WTC11 (cell line): ENCODE data around the gene AQP12B. TPM values are rescaled to one million over a fixed set of nuclear protein-coding genes. Genes with fewer than 3 reads are reported as not detected.

Experiments
- ATAC-seq: fragments of 200-7000 bp; cut with Tn5 transposase; 2 replicates; pipeline ENCODE4 v1.10.0; 2021; ENCODE audit warnings: mild to moderate bottlenecking, moderate library complexity
- CTCF ChIA-PET: fragments of 300-600 bp; sonication (Branson Sonifier 250); formaldehyde crosslinking; loops from one replicate; lab custom pipeline; 2021; ENCODE audit warnings: antibody characterized with exemption; lab: Charles Lee
- POLR2A ChIA-PET: fragments of 350-600 bp; sonication (Branson Sonifier 250); formaldehyde crosslinking; loops from one replicate; lab custom pipeline; 2021; ENCODE audit warnings: antibody characterized with exemption; lab: Charles Lee
- DNase-seq: peaks from one replicate; pipeline ENCODE4 v3.0.0; 2021; ENCODE audit warnings: low spot score
- H3K27ac Mint-ChIP-seq: 2 replicates; pipeline ENCODE4 v1.8.0; 2021; ENCODE audit warnings: mixed read lengths
- H3K27me3 Mint-ChIP-seq: 2 replicates; pipeline ENCODE4 v1.8.0; 2021; ENCODE audit warnings: low read depth, mild to moderate bottlenecking, moderate library complexity, mixed read lengths
- H3K36me3 Mint-ChIP-seq: 2 replicates; pipeline ENCODE4 v1.8.0; 2021; ENCODE audit warnings: mixed read lengths
- H3K4me1 Mint-ChIP-seq: 2 replicates; pipeline ENCODE4 v1.8.0; 2022; ENCODE audit warnings: mixed read lengths
- H3K4me3 Mint-ChIP-seq: 2 replicates; pipeline ENCODE4 v1.8.0; 2021; ENCODE audit warnings: mild to moderate bottlenecking, moderate library complexity, mixed read lengths
- H3K9me3 Mint-ChIP-seq: 2 replicates; pipeline ENCODE4 v1.8.0; 2021; ENCODE audit warnings: mixed read lengths
- ELF4 ChIP-seq: sonication (generic); formaldehyde crosslinking; IDR thresholded peaks from 2 replicates; pipeline ENCODE4 v1.8.1; 2022; ENCODE audit warnings: low read depth, mild to moderate bottlenecking, moderate library complexity, missing genetic modification reagents
- ESRRA ChIP-seq: sonication (generic); formaldehyde crosslinking; IDR thresholded peaks from 2 replicates; pipeline ENCODE4 v1.8.1; 2022; ENCODE audit warnings: mild to moderate bottlenecking, missing genetic modification reagents, borderline replicate concordance
- GRHL2 ChIP-seq: fragments of 250-450 bp; sonication (Bioruptor Pico); IDR thresholded peaks from 2 replicates; pipeline ENCODE4 v1.8.0; 2022; ENCODE audit warnings: mild to moderate bottlenecking, moderate library complexity; ENCODE audit not compliant: insufficient replicate concordance, severe bottlenecking
- JAZF1 ChIP-seq: fragments of 250-450 bp; sonication (Bioruptor Pico); IDR thresholded peaks from 2 replicates; pipeline ENCODE4 v1.9.0; 2021; ENCODE audit warnings: moderate library complexity, mild to moderate bottlenecking, inconsistent platforms
- JUN ChIP-seq: sonication (generic); formaldehyde crosslinking; IDR thresholded peaks from 2 replicates; pipeline ENCODE4 v1.8.0; 2023; ENCODE audit warnings: mild to moderate bottlenecking, missing genetic modification reagents
- MXD4 ChIP-seq: fragments of 250-450 bp; sonication (Bioruptor Pico); IDR thresholded peaks from 2 replicates; pipeline ENCODE4 v1.8.0; 2021; ENCODE audit warnings: mild to moderate bottlenecking, moderate library complexity, borderline replicate concordance
- MYBL2 ChIP-seq: sonication (generic); formaldehyde crosslinking; IDR thresholded peaks from 2 replicates; pipeline ENCODE4 v1.8.1; 2023; ENCODE audit warnings: mild to moderate bottlenecking, moderate library complexity, missing genetic modification reagents
- NFE2L1 ChIP-seq: sonication (generic); formaldehyde crosslinking; IDR thresholded peaks from 2 replicates; pipeline ENCODE4 v1.8.1; 2023; ENCODE audit warnings: missing genetic modification reagents
- NR1H2 ChIP-seq: sonication (generic); formaldehyde crosslinking; IDR thresholded peaks from 2 replicates; pipeline ENCODE4 v1.9.0; 2021; ENCODE audit warnings: mild to moderate bottlenecking, moderate library complexity, missing genetic modification reagents
- PRRX2 ChIP-seq: fragments of 250-450 bp; sonication (Bioruptor Pico); IDR thresholded peaks from 2 replicates; pipeline ENCODE4 v1.8.0; 2021; ENCODE audit warnings: mild to moderate bottlenecking
- RORB ChIP-seq: fragments of 250-450 bp; sonication (Bioruptor Pico); IDR thresholded peaks from 2 replicates; pipeline ENCODE4 v1.9.0; 2021; ENCODE audit warnings: mild to moderate bottlenecking
- SOX15 ChIP-seq: fragments of 250-450 bp; sonication (Bioruptor Pico); IDR thresholded peaks from 2 replicates; pipeline ENCODE4 v1.9.0; 2021; ENCODE audit warnings: mild to moderate bottlenecking
- TEAD4 ChIP-seq: sonication (generic); formaldehyde crosslinking; IDR thresholded peaks from 2 replicates; pipeline ENCODE4 v1.8.0; 2022; ENCODE audit warnings: mild to moderate bottlenecking, missing genetic modification reagents
- ZNF423 ChIP-seq: fragments of 250-450 bp; sonication (Bioruptor Pico); IDR thresholded peaks from 2 replicates; pipeline ENCODE4 v2.1.2; 2022; ENCODE audit warnings: mild to moderate bottlenecking, moderate library complexity
- total RNA-seq: library from RNA; stranded (reverse); gene quantifications from 3 replicates; pipeline ENCODE4 v1.2.3, GENCODE V29; 2021
- TF ChIP-seq, protein P1 (sequence below): fragments of 250-450 bp; sonication (Bioruptor Pico); conservative IDR thresholded peaks from 2 replicates; pipeline ENCODE4 v1.9.0; 2021; ENCODE audit warnings: mild to moderate bottlenecking
- TF ChIP-seq, protein P2 (sequence below): fragments of 250-450 bp; sonication (Bioruptor Pico); IDR thresholded peaks from 2 replicates; pipeline ENCODE4 v1.9.0; 2021; ENCODE audit warnings: mild to moderate bottlenecking, borderline replicate concordance
- TF ChIP-seq, protein P3 (sequence below): fragments of 200-600 bp; IDR thresholded peaks from 2 replicates; pipeline ENCODE4 v1.8.0; 2022; ENCODE audit warnings: antibody characterized with exemption
- TF ChIP-seq, protein P4 (sequence below): sonication (generic); formaldehyde crosslinking; IDR thresholded peaks from 2 replicates; pipeline ENCODE4 v1.8.1; 2023; ENCODE audit warnings: mild to moderate bottlenecking, missing genetic modification reagents

The AQP12B gene
- total RNA-seq, 1 experiment from 2014 or later = not detected

DNA sequence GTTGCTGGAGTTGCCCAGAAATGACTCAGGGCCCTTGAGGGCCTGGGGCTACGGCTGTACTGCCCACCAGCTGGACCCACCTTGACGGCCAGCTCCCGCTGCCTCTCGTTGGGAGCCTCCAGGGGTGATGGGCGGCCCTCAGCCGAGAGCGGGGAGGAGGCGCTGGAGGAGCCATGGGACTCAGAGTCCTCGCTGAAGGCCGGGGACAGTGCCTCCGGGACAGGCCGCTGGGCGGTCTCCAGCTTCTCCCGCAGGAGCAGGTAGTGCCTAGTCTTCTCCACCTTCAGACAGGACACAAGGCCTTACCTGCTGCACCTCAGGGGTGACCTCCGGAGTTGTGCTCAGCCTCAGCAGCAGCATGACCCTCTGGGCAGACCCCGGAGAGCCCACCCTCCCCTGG lies 39.7 kb upstream of the AQP12B start:
- H3K27me3 Mint-ChIP-seq = no peaks in the 10 kb centered on the region
- H3K9me3 Mint-ChIP-seq = no peaks in the 10 kb centered on the region
- no peak for ATAC-seq
- H3K27ac Mint-ChIP-seq = no peak overlapping the region
- peaks cover 30% of the 10 kb centered on the region for H3K36me3 Mint-ChIP-seq
- ChIA-PET CTCF (no interaction called here), POLR2A (interaction anchor here (0.8 to 1.0 kb wide), 2 partner anchors 9 to 67 kb away, joined by 3 read pairs; no protein-coding TSS in a partner anchor)
- no peak overlapping the region for H3K4me3 Mint-ChIP-seq
- no peak for TF ChIP-seq RORB (CRISPR knock-in tag)
- TF ChIP-seq, protein P1, sequence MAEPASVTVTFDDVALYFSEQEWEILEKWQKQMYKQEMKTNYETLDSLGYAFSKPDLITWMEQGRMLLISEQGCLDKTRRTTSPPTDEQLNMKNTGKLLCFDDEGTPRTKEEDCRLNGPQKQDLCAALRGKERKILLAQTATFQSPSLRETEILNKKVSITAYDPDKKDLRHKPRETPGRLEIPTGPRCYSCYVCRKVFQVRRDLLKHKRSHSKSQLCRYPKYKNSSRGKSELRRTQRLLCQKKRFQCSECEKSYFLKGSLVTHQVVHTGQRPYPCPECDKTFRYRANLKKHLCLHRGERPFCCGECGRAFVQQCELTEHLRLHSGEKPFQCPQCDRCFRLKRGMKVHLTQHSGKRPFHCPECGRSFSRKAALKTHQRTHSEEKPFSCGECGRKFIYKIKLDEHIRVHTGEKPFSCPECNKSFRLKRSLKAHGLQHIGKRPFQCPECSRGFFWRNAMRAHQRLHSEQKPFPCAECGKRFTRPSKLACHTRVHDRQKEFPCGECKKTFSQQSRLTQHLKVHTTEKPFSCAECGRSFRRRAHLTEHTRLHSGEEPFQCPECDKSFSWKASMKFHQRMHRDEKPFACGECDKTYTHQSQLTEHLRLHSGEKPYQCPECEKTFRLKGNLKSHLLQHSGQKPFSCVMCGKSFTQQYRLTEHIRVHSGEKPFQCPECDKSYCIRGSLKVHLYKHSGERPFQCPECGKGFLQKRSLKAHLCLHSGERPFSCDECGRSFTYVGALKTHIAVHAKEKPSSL (CRISPR knock-in tag) = no peak
- TF ChIP-seq MYBL2 = no peak
- TF ChIP-seq TEAD4 (CRISPR knock-in tag) = no peak
- no peak for TF ChIP-seq GRHL2 (CRISPR knock-in tag)
- no peak for TF ChIP-seq NR1H2 (CRISPR knock-in tag)
- no peak for TF ChIP-seq ELF4 (CRISPR knock-in tag)
- TF ChIP-seq MXD4 (CRISPR knock-in tag) = no peak
- TF ChIP-seq ESRRA (CRISPR knock-in tag) = no peak
- DNase-seq = no peak
- H3K4me1 Mint-ChIP-seq = no peaks in the 10 kb centered on the region

DNA sequence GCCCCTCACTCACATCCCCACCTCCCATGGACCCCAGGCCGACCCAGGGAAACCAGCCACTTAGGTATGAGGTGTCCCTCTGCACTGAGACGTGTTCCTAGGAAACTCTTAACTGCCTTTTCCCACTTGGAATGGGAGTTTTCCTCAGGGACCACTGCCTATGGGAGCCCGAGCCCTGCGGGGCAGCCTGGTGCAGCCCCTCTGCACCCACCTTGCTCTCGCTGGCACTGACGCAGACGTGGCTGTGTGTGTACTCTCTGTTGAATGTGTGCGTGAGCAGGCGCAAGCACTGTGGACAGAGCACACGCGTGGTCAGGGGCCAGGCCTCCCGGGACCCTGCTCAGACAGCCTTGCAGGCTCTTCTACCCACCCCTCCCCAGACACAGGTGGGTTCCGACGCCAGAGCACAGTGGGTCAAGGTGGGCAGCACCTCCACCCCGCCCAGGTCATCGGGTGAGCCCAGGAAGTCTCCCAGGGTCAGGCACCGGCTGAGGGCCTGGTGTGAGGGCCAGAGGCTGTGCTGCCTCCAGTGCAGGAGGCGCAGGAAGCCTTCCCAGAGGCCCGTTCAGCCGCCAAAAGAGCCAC lies 39.0 kb upstream of the AQP12B start:
- H3K36me3 Mint-ChIP-seq = peaks cover 28% of the 10 kb centered on the region
- H3K27ac Mint-ChIP-seq = no peak overlapping the region
- H3K4me3 Mint-ChIP-seq = no peak overlapping the region
- TF ChIP-seq SOX15 (CRISPR knock-in tag) (no peak), ZNF423 (no peak), JUN (CRISPR knock-in tag) (no peak), ELF4 (CRISPR knock-in tag) (no peak), NFE2L1 (CRISPR knock-in tag) (no peak), PRRX2 (no peak), TEAD4 (CRISPR knock-in tag) (no peak), JAZF1 (CRISPR knock-in tag) (no peak)
- TF ChIP-seq, protein P2, sequence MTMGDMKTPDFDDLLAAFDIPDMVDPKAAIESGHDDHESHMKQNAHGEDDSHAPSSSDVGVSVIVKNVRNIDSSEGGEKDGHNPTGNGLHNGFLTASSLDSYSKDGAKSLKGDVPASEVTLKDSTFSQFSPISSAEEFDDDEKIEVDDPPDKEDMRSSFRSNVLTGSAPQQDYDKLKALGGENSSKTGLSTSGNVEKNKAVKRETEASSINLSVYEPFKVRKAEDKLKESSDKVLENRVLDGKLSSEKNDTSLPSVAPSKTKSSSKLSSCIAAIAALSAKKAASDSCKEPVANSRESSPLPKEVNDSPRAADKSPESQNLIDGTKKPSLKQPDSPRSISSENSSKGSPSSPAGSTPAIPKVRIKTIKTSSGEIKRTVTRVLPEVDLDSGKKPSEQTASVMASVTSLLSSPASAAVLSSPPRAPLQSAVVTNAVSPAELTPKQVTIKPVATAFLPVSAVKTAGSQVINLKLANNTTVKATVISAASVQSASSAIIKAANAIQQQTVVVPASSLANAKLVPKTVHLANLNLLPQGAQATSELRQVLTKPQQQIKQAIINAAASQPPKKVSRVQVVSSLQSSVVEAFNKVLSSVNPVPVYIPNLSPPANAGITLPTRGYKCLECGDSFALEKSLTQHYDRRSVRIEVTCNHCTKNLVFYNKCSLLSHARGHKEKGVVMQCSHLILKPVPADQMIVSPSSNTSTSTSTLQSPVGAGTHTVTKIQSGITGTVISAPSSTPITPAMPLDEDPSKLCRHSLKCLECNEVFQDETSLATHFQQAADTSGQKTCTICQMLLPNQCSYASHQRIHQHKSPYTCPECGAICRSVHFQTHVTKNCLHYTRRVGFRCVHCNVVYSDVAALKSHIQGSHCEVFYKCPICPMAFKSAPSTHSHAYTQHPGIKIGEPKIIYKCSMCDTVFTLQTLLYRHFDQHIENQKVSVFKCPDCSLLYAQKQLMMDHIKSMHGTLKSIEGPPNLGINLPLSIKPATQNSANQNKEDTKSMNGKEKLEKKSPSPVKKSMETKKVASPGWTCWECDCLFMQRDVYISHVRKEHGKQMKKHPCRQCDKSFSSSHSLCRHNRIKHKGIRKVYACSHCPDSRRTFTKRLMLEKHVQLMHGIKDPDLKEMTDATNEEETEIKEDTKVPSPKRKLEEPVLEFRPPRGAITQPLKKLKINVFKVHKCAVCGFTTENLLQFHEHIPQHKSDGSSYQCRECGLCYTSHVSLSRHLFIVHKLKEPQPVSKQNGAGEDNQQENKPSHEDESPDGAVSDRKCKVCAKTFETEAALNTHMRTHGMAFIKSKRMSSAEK (CRISPR knock-in tag) = no peak
- TF ChIP-seq, protein P3, sequence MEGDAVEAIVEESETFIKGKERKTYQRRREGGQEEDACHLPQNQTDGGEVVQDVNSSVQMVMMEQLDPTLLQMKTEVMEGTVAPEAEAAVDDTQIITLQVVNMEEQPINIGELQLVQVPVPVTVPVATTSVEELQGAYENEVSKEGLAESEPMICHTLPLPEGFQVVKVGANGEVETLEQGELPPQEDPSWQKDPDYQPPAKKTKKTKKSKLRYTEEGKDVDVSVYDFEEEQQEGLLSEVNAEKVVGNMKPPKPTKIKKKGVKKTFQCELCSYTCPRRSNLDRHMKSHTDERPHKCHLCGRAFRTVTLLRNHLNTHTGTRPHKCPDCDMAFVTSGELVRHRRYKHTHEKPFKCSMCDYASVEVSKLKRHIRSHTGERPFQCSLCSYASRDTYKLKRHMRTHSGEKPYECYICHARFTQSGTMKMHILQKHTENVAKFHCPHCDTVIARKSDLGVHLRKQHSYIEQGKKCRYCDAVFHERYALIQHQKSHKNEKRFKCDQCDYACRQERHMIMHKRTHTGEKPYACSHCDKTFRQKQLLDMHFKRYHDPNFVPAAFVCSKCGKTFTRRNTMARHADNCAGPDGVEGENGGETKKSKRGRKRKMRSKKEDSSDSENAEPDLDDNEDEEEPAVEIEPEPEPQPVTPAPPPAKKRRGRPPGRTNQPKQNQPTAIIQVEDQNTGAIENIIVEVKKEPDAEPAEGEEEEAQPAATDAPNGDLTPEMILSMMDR = no peak
- TF ChIP-seq, protein P4, sequence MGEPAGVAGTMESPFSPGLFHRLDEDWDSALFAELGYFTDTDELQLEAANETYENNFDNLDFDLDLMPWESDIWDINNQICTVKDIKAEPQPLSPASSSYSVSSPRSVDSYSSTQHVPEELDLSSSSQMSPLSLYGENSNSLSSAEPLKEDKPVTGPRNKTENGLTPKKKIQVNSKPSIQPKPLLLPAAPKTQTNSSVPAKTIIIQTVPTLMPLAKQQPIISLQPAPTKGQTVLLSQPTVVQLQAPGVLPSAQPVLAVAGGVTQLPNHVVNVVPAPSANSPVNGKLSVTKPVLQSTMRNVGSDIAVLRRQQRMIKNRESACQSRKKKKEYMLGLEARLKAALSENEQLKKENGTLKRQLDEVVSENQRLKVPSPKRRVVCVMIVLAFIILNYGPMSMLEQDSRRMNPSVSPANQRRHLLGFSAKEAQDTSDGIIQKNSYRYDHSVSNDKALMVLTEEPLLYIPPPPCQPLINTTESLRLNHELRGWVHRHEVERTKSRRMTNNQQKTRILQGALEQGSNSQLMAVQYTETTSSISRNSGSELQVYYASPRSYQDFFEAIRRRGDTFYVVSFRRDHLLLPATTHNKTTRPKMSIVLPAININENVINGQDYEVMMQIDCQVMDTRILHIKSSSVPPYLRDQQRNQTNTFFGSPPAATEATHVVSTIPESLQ (CRISPR knock-in tag) = no peak
- TF ChIP-seq, all 79 proteins: peak for 0
- CTCF ChIA-PET = interaction anchor here (1.0 kb wide), 1 partner anchor 81 kb away, joined by 3 read pairs; no protein-coding TSS in a partner anchor
- DNase-seq (no peak), ATAC-seq (no peak)
- POLR2A ChIA-PET = interaction anchor here (1.0 kb wide), 1 partner anchor 10 kb away, joined by 3 read pairs; no protein-coding TSS in a partner anchor
- H3K9me3 Mint-ChIP-seq = no peaks in the 10 kb centered on the region
- H3K4me1 Mint-ChIP-seq = no peaks in the 10 kb centered on the region
- H3K27me3 Mint-ChIP-seq = no peaks in the 10 kb centered on the region
